WTC11 (cell line): ENCODE measurements around the gene RYR3. TPM values are rescaled to one million over a fixed set of nuclear protein-coding genes. Genes with fewer than 3 reads are reported as not detected.

Source experiments
- ATAC-seq: fragments of 200-7000 bp; cut with Tn5 transposase; 2 replicates; pipeline ENCODE4 v1.10.0; 2021; ENCODE audit warnings: mild to moderate bottlenecking, moderate library complexity
- CTCF ChIA-PET: fragments of 300-600 bp; sonication (Branson Sonifier 250); formaldehyde crosslinking; loops from one replicate; lab custom pipeline; 2021; ENCODE audit warnings: antibody characterized with exemption; lab: Charles Lee
- POLR2A ChIA-PET: fragments of 350-600 bp; sonication (Branson Sonifier 250); formaldehyde crosslinking; loops from one replicate; lab custom pipeline; 2021; ENCODE audit warnings: antibody characterized with exemption; lab: Charles Lee
- DNase-seq: peaks from one replicate; pipeline ENCODE4 v3.0.0; 2021; ENCODE audit warnings: low spot score
- H3K27ac Mint-ChIP-seq: 2 replicates; pipeline ENCODE4 v1.8.0; 2021; ENCODE audit warnings: mixed read lengths
- H3K27me3 Mint-ChIP-seq: 2 replicates; pipeline ENCODE4 v1.8.0; 2021; ENCODE audit warnings: low read depth, mild to moderate bottlenecking, moderate library complexity, mixed read lengths
- H3K36me3 Mint-ChIP-seq: 2 replicates; pipeline ENCODE4 v1.8.0; 2021; ENCODE audit warnings: mixed read lengths
- H3K4me1 Mint-ChIP-seq: 2 replicates; pipeline ENCODE4 v1.8.0; 2022; ENCODE audit warnings: mixed read lengths
- H3K4me3 Mint-ChIP-seq: 2 replicates; pipeline ENCODE4 v1.8.0; 2021; ENCODE audit warnings: mild to moderate bottlenecking, moderate library complexity, mixed read lengths
- H3K9me3 Mint-ChIP-seq: 2 replicates; pipeline ENCODE4 v1.8.0; 2021; ENCODE audit warnings: mixed read lengths
- AFF4 ChIP-seq: sonication (generic); formaldehyde crosslinking; IDR thresholded peaks from 2 replicates; pipeline ENCODE4 v1.8.1; 2023; ENCODE audit warnings: mild to moderate bottlenecking, missing genetic modification reagents, borderline replicate concordance
- ATF2 ChIP-seq: sonication (generic); formaldehyde crosslinking; IDR thresholded peaks from 2 replicates; pipeline ENCODE4 v1.8.1; 2022; ENCODE audit warnings: low read depth, missing genetic modification reagents, borderline replicate concordance
- CBFB ChIP-seq: sonication (generic); formaldehyde crosslinking; IDR thresholded peaks from 2 replicates; pipeline ENCODE4 v1.8.1; 2022; ENCODE audit warnings: mild to moderate bottlenecking, low read depth, missing genetic modification reagents
- E2F5 ChIP-seq: sonication (generic); formaldehyde crosslinking; IDR thresholded peaks from 2 replicates; pipeline ENCODE4 v1.8.1; 2022; ENCODE audit warnings: mild to moderate bottlenecking, moderate library complexity, missing genetic modification reagents
- ELF4 ChIP-seq: sonication (generic); formaldehyde crosslinking; IDR thresholded peaks from 2 replicates; pipeline ENCODE4 v1.8.1; 2022; ENCODE audit warnings: low read depth, mild to moderate bottlenecking, moderate library complexity, missing genetic modification reagents
- ESRRA ChIP-seq: sonication (generic); formaldehyde crosslinking; IDR thresholded peaks from 2 replicates; pipeline ENCODE4 v1.8.1; 2022; ENCODE audit warnings: mild to moderate bottlenecking, missing genetic modification reagents, borderline replicate concordance
- HMGA2 ChIP-seq: fragments of 250-450 bp; sonication (Bioruptor Pico); IDR thresholded peaks from 2 replicates; pipeline ENCODE4 v1.4.0; 2021; ENCODE audit warnings: mild to moderate bottlenecking, moderate library complexity
- IRF2 ChIP-seq: sonication (generic); formaldehyde crosslinking; IDR thresholded peaks from 2 replicates; pipeline ENCODE4 v1.8.0; 2022; ENCODE audit warnings: low read depth, missing genetic modification reagents, borderline replicate concordance
- JAZF1 ChIP-seq: fragments of 250-450 bp; sonication (Bioruptor Pico); IDR thresholded peaks from 2 replicates; pipeline ENCODE4 v1.9.0; 2021; ENCODE audit warnings: moderate library complexity, mild to moderate bottlenecking, inconsistent platforms
- JUN ChIP-seq: sonication (generic); formaldehyde crosslinking; IDR thresholded peaks from 2 replicates; pipeline ENCODE4 v1.8.0; 2023; ENCODE audit warnings: mild to moderate bottlenecking, missing genetic modification reagents
- MLX ChIP-seq: sonication (generic); formaldehyde crosslinking; IDR thresholded peaks from 2 replicates; pipeline ENCODE4 v1.8.1; 2023; ENCODE audit warnings: mild to moderate bottlenecking, missing genetic modification reagents, moderate library complexity
- MXD4 ChIP-seq: fragments of 250-450 bp; sonication (Bioruptor Pico); IDR thresholded peaks from 2 replicates; pipeline ENCODE4 v1.8.0; 2021; ENCODE audit warnings: mild to moderate bottlenecking, moderate library complexity, borderline replicate concordance
- MYBL2 ChIP-seq: sonication (generic); formaldehyde crosslinking; IDR thresholded peaks from 2 replicates; pipeline ENCODE4 v1.8.1; 2023; ENCODE audit warnings: mild to moderate bottlenecking, moderate library complexity, missing genetic modification reagents
- NFATC4 ChIP-seq: fragments of 250-450 bp; sonication (Bioruptor Pico); IDR thresholded peaks from 2 replicates; pipeline ENCODE4 v1.9.0; 2021; ENCODE audit warnings: mild to moderate bottlenecking
- NFE2L1 ChIP-seq: sonication (generic); formaldehyde crosslinking; IDR thresholded peaks from 2 replicates; pipeline ENCODE4 v1.8.1; 2023; ENCODE audit warnings: missing genetic modification reagents
- NFYB ChIP-seq: sonication (generic); formaldehyde crosslinking; conservative IDR thresholded peaks from 2 replicates; pipeline ENCODE4 v1.8.0; 2022; ENCODE audit warnings: low read depth, missing genetic modification reagents
- NR1H2 ChIP-seq: sonication (generic); formaldehyde crosslinking; IDR thresholded peaks from 2 replicates; pipeline ENCODE4 v1.9.0; 2021; ENCODE audit warnings: mild to moderate bottlenecking, moderate library complexity, missing genetic modification reagents
- NR3C1 ChIP-seq: sonication (generic); formaldehyde crosslinking; conservative IDR thresholded peaks from 2 replicates; pipeline ENCODE4 v1.8.1; 2023; ENCODE audit warnings: low read depth, mild to moderate bottlenecking, missing genetic modification reagents
- OVOL2 ChIP-seq: fragments of 250-450 bp; sonication (Bioruptor Pico); IDR thresholded peaks from 2 replicates; pipeline ENCODE4 v1.9.0; 2021; ENCODE audit warnings: mild to moderate bottlenecking, borderline replicate concordance
- TEAD4 ChIP-seq: sonication (generic); formaldehyde crosslinking; IDR thresholded peaks from 2 replicates; pipeline ENCODE4 v1.8.0; 2022; ENCODE audit warnings: mild to moderate bottlenecking, missing genetic modification reagents
- ZMAT4 ChIP-seq: fragments of 250-450 bp; sonication (Bioruptor Pico); IDR thresholded peaks from 2 replicates; pipeline ENCODE4 v1.9.0; 2021; ENCODE audit warnings: mild to moderate bottlenecking
- ZNF263 ChIP-seq: sonication (generic); formaldehyde crosslinking; IDR thresholded peaks from 2 replicates; pipeline ENCODE4 v1.8.1; 2022; ENCODE audit warnings: low read depth, mild to moderate bottlenecking, moderate library complexity, missing genetic modification reagents
- ZNF396 ChIP-seq: fragments of 250-450 bp; sonication (Bioruptor Pico); IDR thresholded peaks from 2 replicates; pipeline ENCODE4 v1.8.0; 2021; ENCODE audit warnings: mild to moderate bottlenecking, moderate library complexity, borderline replicate concordance
- ZNF532 ChIP-seq: fragments of 250-450 bp; sonication (Bioruptor Pico); IDR thresholded peaks from 2 replicates; pipeline ENCODE4 v1.9.0; 2021; ENCODE audit warnings: mild to moderate bottlenecking, borderline replicate concordance
- total RNA-seq: library from RNA; stranded (reverse); gene quantifications from 3 replicates; pipeline ENCODE4 v1.2.3, GENCODE V29; 2021

RYR3 gene
- total RNA-seq, 1 experiment from 2014 or later: 1.4 TPM

GRCh38 chr15:33729653-33730052, 418.9 kb downstream of the RYR3 start:
- DNase-seq: no peak
- POLR2A ChIA-PET: no interaction called here
- no peak overlapping the region for H3K27ac Mint-ChIP-seq
- no peaks in the 10 kb centered on the region for H3K9me3 Mint-ChIP-seq
- TF ChIP-seq TEAD4 (no peak), JUN (CRISPR knock-in tag) (no peak), JAZF1 (CRISPR knock-in tag) (no peak), ATF2 (no peak), NFYB (CRISPR knock-in tag) (no peak), MXD4 (CRISPR knock-in tag) (no peak), CBFB (no peak)
- TF ChIP-seq, all 79 proteins: peak for 0
- ATAC-seq: no peak
- H3K36me3 Mint-ChIP-seq: no peaks in the 10 kb centered on the region
- no peaks in the 10 kb centered on the region for H3K27me3 Mint-ChIP-seq
- no peaks in the 10 kb centered on the region for H3K4me1 Mint-ChIP-seq
- CTCF ChIA-PET: interaction anchor here (0.7 to 2.6 kb wide), 11 partner anchors 8 to 498 kb away, joined by 3 to 24 read pairs (median 4); partner anchors contain the start of gene RYR3
- no peak overlapping the region for H3K4me3 Mint-ChIP-seq

- Mint-ChIP-seq H3K9me3 (no peaks in the 10 kb centered on the region), H3K36me3 (no peaks in the 10 kb centered on the region), H3K4me3 (no peak overlapping the region), H3K4me1 (no peaks in the 10 kb centered on the region; the same call in 1 of the 2 replicates), H3K27ac (no peak overlapping the region), H3K27me3 (no peaks in the 10 kb centered on the region)
- DNase-seq (no peak), ATAC-seq (no peak)
- ChIA-PET POLR2A (no interaction called here), CTCF (interaction anchor here (2.6 kb wide), 1 partner anchor 439 kb away, joined by 24 read pairs; no protein-coding TSS in a partner anchor)
- TF ChIP-seq IRF2 (no peak), MLX (no peak), HMGA2 (CRISPR knock-in tag) (no peak), NFE2L1 (CRISPR knock-in tag) (no peak), AFF4 (CRISPR knock-in tag) (no peak), ZNF263 (CRISPR knock-in tag) (no peak), MYBL2 (CRISPR knock-in tag) (no peak), ELF4 (CRISPR knock-in tag) (no peak), NR1H2 (CRISPR knock-in tag) (no peak), ZNF396 (CRISPR knock-in tag) (no peak), ZMAT4 (CRISPR knock-in tag) (no peak), TEAD4 (no peak), ZNF532 (CRISPR knock-in tag) (no peak), NFATC4 (CRISPR knock-in tag) (no peak), OVOL2 (no peak), E2F5 (CRISPR knock-in tag) (no peak), NR3C1 (CRISPR knock-in tag) (no peak), ESRRA (CRISPR knock-in tag) (no peak)
These were observed 420.0 kb downstream of the RYR3 start for GRCh38 chr15:33730815-33731214.
